ENCODE measurements around the gene EFCAB6. TPM values are rescaled to one million over a fixed set of nuclear protein-coding genes. Genes with fewer than 3 reads are reported as not detected.

Gene EFCAB6
- total RNA-seq, 1 donor, result 2.7 TPM

GRCh38 chr22:43582394-43582793 lies 229.7 kb downstream of the EFCAB6 start:
- H3K4me3 ChIP-seq (ENCODE audit: low read depth, low read length), result no peak overlapping the region
- no peak for TF ChIP-seq CTCF (IDR thresholded peaks at IDR 0.05; ENCODE audit: insufficient read depth, low read length)
- no peak for DNase-seq (ENCODE audit: low read depth)

GRCh38 chr22:43580271-43580750 lies 231.8 kb downstream of the EFCAB6 start:
- no peak for DNase-seq (ENCODE audit: low read depth)
- no peak for TF ChIP-seq CTCF (IDR thresholded peaks at IDR 0.05; ENCODE audit: insufficient read depth, low read length)
- H3K4me3 ChIP-seq (ENCODE audit: low read depth, low read length), result no peak overlapping the region

GRCh38 chr22:43574738-43575137 lies 237.4 kb downstream of the EFCAB6 start:
- no peak for DNase-seq (ENCODE audit: low read depth)
- no peak for TF ChIP-seq CTCF (IDR thresholded peaks at IDR 0.05; ENCODE audit: insufficient read depth, low read length)
- H3K4me3 ChIP-seq (ENCODE audit: low read depth, low read length), result no peak overlapping the region

- TF ChIP-seq CTCF (IDR thresholded peaks at IDR 0.05; ENCODE audit: insufficient read depth, low read length), result no peak
- DNase-seq (ENCODE audit: low read depth), result no peak
- H3K4me3 ChIP-seq (ENCODE audit: low read depth, low read length), result no peak overlapping the region
Measured at GRCh38 chr22:43572710-43573109, 239.4 kb downstream of the EFCAB6 start.

GRCh38 chr22:43571181-43571580 lies 240.9 kb downstream of the EFCAB6 start:
- no peak overlapping the region for H3K4me3 ChIP-seq (ENCODE audit: low read depth, low read length)
- no peak for DNase-seq (ENCODE audit: low read depth)
- no peak for TF ChIP-seq CTCF (IDR thresholded peaks at IDR 0.05; ENCODE audit: insufficient read depth, low read length)

- H3K4me3 ChIP-seq (ENCODE audit: low read depth, low read length), result no peak overlapping the region
- no peak for DNase-seq (ENCODE audit: low read depth)
- TF ChIP-seq CTCF (IDR thresholded peaks at IDR 0.05; ENCODE audit: insufficient read depth, low read length), result no peak
Measured at GRCh38 chr22:43570531-43571165, 241.5 kb downstream of the EFCAB6 start.

- DNase-seq (ENCODE audit: low read depth), result no peak
- no peak overlapping the region for H3K4me3 ChIP-seq (ENCODE audit: low read depth, low read length)
- no peak for TF ChIP-seq CTCF (IDR thresholded peaks at IDR 0.05; ENCODE audit: insufficient read depth, low read length)
Measured at GRCh38 chr22:43569111-43569510, 243.0 kb downstream of the EFCAB6 start.
